HG02840 (cell line): ENCODE measurements around the gene NLK.
"Not testable (repeated sequence)": the region's sequence is repeated elsewhere in the genome, so short reads cannot be mapped to it uniquely, and the experiment has no call there.

Experiments used
- ATAC-seq: cut with Tn5 transposase; IDR thresholded peaks from one replicate; pipeline ENCODE4 v1.9.1; 2021; ENCODE audit warnings: mild to moderate bottlenecking, moderate library complexity, moderate number of reproducible peaks; ENCODE audit not compliant: unreplicated experiment, low FRiP score

NLK gene

GRCh38 chr17:28187931-28188330 lies 145.5 kb downstream of the NLK start:
- no peak for ATAC-seq

DNA sequence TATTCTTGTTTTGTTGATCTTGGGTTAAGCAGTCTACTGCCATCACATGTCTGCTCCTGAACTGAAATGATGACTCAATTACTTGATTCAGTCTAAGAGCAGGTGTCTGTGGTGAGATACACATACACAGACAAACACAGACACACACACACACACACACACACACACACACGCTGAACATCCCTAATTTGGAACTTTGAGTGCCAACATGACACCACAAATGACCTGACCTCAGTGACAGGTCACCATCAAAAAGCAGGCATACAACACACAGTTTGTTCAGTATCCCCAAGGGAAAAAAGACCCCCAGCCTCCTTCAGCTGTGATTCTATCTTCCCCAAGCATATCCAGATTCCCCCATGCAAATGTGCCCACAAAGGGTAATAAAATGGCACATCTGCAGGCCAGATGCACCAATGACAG lies 146.4 kb downstream of the NLK start:
- ATAC-seq: no peak

DNA sequence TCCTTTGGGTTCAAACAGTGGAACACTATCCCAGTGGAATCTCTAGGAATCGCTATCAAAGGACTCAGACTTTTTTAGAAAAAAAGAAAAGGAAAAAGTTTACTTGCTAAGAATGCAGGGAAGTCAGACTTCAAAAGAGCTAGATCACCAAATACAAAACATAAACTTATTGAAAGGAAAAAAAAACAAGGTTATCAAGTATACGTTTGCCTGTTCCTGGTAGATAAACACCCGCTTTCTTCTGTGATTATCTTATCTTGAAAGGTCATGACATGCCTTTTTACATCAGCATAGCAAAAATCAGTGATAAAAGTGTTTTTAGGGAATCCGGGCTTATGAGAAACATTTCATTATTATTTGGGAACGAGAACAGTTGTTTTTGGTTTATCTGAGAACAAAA lies 147.2 kb downstream of the NLK start:
- ATAC-seq: no peak

- ATAC-seq: no peak
Measured at GRCh38 chr17:28191018-28191417, 148.5 kb downstream of the NLK start.

GRCh38 chr17:28193241-28193640 lies 150.8 kb downstream of the NLK start:
- ATAC-seq: no peak

DNA sequence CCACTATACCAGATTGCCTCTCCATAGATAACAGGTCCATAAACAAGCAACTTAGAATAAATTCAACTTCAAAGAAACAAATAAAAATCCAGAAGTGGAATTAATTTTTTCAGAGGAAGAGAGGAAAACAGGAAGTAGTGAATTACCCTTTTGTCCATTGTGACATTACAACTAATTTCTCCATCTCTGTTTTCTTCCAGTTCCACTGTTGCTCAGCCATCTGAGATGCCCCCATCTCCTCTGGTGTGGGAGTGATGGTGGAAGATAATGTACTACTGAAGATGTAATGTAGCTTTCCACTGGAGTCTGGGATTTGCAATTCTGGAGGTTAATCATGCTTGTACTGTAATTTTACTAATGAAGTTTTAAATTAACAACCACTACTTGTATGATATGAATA lies 151.9 kb downstream of the NLK start:
- no peak for ATAC-seq

GRCh38 chr17:28196636-28197035 lies 154.2 kb downstream of the NLK start:
- no peak for ATAC-seq

DNA sequence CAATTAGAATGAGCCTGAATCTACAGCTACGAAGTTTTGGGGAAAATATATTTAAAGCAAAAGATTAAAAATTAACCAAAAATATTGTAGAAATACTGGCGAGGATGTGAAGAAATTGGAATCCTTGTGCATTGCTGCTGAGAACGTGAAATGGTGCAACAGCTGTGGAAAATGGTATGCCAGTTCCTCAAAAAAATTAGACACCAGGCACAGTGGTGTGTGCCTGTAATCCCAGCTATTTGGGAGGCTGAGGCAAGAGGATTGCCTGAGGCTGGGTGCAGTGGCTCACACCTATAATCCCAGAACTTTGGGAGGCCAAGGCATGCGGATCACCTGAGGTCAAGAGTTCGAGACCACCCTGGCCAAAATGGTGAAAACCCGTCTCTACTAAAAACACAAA lies 156.6 kb downstream of the NLK start:
- no peak for ATAC-seq

DNA sequence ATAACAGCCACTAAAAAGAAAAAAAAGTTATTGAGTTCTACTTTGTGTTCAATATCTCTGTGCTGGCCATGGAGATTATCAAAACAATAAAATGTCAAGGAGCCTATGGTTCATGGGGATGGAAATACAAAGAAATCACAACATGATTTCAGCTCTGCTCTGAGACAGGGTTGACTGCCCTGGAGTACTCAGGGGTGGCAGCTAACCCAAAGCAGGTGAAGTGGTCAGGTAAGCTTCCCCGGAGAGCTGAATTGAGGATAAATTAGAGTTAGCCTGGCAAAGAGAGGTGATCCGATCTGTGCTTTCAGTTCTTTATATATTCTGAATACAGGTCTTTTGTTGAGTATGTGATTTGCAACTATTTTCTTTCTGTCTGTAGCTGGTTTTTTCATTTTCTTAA lies 157.3 kb downstream of the NLK start:
- ATAC-seq: no peak

- ATAC-seq: no peak
Measured at GRCh38 chr17:28201315-28201714, 158.8 kb downstream of the NLK start.

DNA sequence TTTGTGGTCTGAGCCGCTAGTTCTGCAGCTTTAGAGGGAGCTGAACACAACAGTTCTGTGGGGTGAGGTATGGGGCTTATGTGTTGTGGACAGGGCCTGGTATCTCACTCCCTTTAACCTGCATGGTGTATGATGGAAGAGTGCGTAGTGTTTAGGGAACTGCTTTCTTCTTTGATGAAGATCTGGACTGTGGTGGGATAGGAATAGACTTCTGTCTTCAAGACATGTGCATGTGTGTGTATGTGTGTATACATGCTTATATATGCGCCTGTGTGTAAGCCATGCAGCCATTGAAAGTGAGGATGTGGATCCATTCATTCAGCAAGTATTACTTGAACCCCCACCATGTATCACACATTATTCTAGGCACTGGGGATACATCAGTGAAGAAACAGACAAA lies 161.8 kb downstream of the NLK start:
- no peak for ATAC-seq

DNA sequence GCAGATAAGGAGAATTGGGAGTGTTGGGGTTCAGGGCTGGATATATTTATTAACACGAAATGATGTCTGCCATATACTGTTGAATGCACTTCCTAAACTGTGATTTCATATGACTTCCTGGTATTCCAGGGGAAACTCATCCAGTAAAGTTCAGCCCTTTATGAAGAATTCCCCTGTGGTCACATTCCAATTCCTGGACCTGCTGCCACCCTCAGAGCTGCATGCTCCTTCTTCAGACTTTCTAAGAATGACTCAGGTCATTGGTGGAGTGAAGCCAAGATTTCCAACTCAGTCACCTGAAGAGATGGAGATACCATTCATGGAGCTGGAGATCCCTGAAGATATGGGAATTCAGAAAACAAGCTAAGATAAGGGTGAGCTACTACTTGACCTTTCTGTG lies 162.3 kb downstream of the NLK start:
- ATAC-seq: no peak

DNA sequence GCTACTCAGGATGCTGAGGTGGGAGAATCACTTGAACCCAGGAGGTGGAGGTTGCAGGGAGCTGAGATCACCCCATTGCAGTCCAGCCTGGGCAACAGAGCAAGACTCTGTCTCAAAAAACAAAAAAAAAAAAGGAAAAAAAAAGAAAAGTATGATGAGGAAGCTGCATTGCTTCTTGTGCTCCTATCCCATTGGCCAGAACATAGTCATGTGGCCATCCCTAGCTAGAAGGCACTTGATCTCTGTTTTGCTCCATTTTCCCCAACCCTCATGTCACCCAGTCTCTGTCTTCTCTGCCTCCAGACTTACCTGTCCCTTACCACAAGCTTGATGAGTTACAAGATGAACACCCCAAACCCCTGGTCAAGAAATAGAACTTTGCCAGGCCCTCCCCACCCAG lies 163.8 kb downstream of the NLK start:
- no peak for ATAC-seq

- ATAC-seq: no peak
Measured at GRCh38 chr17:28211811-28212210, 169.3 kb downstream of the NLK start.

DNA sequence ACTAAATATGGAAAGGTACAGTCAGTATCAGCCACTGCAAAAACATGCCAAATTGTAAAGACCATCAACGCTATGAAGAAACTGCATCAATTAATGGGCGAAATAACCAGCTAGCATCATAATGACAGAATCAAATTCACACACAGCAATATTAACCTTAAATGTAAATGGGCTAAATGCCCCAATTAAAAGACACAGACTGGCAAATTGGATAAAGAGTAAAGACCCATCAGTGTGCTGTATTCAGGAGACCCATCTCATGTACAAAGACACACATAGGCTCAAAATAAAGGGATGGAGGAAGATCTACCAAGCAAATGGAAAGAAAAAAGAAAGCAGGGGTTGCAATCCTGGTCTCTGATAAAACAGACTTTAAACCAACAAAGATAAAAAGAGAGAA lies 171.1 kb downstream of the NLK start:
- ATAC-seq: not testable (repeated sequence)

DNA sequence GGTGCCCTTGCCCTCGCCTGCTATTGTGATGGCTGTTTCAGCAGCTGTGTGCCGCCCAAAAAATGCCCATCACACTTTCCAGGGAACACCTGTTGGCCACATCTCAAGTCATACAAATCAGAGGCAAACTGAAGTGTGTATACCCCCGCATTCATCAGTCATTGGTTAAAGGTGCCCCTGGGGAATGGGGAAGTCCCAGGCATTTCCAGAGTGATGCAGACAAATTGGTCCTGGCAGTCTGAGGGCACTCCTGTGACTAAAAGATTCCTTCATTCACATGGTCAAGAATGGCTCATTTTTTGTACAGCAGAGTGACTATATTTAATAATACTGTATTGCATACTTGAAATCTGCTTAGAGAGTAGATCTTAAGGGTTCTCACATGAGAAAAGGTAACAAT lies 173.6 kb downstream of the NLK start:
- ATAC-seq: no peak

DNA sequence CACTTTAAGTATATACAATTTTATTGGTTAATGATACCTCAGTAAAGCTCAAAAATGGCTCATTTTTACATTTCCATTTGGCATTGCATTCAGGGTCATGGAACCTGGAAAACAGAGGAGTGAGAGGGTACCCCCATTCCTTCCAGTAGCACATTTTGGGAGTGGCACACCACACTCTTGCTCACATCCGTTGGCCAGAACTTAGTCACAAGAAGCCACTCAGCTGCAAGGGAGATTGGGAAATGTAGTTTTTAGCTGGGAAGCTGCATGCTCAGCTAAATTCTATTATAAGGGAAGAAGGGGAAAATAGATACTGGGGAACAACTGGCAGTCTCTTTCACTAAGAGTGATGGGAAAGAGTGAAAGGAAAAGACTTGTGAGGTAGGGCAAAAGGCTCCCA lies 174.1 kb downstream of the NLK start:
- no peak for ATAC-seq

GRCh38 chr17:28219771-28220170 lies 177.3 kb downstream of the NLK start:
- no peak for ATAC-seq

- no peak for ATAC-seq
Measured at GRCh38 chr17:28221751-28222414, 179.4 kb downstream of the NLK start.

GRCh38 chr17:28225271-28225670 lies 182.8 kb downstream of the NLK start:
- ATAC-seq: no peak

GRCh38 chr17:28225867-28226266 lies 183.4 kb downstream of the NLK start:
- ATAC-seq: no peak

DNA sequence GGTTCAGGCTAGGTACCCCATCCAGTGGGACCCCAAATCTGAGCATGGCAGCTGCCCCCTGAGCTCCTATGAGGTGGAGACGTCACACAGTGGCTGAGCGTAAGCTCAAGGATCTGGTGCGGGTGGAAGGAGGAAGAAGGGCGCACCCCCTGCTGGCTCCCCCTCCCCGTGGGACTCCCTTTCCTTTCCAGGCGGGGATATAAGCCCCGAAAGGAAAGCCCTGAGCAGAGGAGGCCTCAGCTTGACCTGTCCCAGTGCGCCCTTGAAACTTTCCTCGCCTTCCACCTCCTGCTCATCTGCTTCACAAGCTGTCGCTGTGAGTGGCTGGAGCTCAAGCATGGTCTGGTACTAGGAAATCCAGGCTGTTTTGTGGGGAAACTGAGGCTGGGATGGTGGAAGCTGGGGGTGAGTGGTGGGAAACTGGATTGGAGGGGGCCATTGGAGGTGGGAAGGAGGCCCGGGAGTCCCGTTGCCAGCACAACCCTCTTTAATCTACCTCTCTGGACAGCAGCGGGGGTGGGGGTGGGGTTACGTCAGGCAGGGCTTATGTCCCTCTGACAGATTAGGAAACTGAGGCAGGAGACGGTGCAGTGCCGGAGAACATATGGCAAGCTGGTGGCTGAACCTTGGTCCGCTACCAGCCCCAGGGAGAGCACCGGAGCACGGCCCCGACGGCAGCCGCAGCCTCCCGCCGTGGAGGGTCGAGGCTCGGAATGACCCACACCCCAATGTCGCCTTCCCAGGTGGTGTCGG lies 184.3 kb downstream of the NLK start:
- no peak for ATAC-seq
